Measurements from ENCODE around the gene GINS2.

The GINS2 gene

GRCh38 chr16:85688586-85689284 lies at the start of gene GINS2:
Gene GINS2, minus strand, starts transcription at chr16:85688954. Its CDS starts 56 bp downstream, at chr16:85688898.
- DNase-seq: peak; percentile 5 to 63

- DNase-seq: no peak
Measured at GRCh38 chr16:85736921-85737320, 48.2 kb upstream of the GINS2 start.

- DNase-seq: no peak
Measured at GRCh38 chr16:85735946-85736345, 47.2 kb upstream of the GINS2 start.

GRCh38 chr16:85735225-85735635 lies 46.5 kb upstream of the GINS2 start:
- DNase-seq: no peak

- DNase-seq: no peak
Measured at GRCh38 chr16:85734311-85735017, 45.7 kb upstream of the GINS2 start.

GRCh38 chr16:85733839-85734170 lies 45.1 kb upstream of the GINS2 start:
- no peak for DNase-seq

- DNase-seq: no peak
Measured at GRCh38 chr16:85733155-85733838, 44.5 kb upstream of the GINS2 start.

GRCh38 chr16:85731179-85731578 lies 42.4 kb upstream of the GINS2 start:
- DNase-seq: no peak

GRCh38 chr16:85730186-85730465 lies 41.4 kb upstream of the GINS2 start:
- DNase-seq: no peak

GRCh38 chr16:85729452-85730185 lies 40.9 kb upstream of the GINS2 start:
- DNase-seq: no peak

- DNase-seq: no peak
Measured at GRCh38 chr16:85728879-85729278, 40.1 kb upstream of the GINS2 start.

- no peak for DNase-seq
Measured at GRCh38 chr16:85724936-85725335, 36.2 kb upstream of the GINS2 start.

- no peak for DNase-seq
Measured at GRCh38 chr16:85724126-85724879, 35.5 kb upstream of the GINS2 start.

GRCh38 chr16:85722128-85722893 lies 33.6 kb upstream of the GINS2 start:
- DNase-seq: no peak

GRCh38 chr16:85720302-85720637 lies 31.5 kb upstream of the GINS2 start:
- no peak for DNase-seq

- no peak for DNase-seq
Measured at GRCh38 chr16:85719605-85720301, 31.0 kb upstream of the GINS2 start.

- DNase-seq: no peak
Measured at GRCh38 chr16:85718682-85719081, 29.9 kb upstream of the GINS2 start.

GRCh38 chr16:85718153-85718477 lies 29.4 kb upstream of the GINS2 start:
- DNase-seq: no peak

- peak in 1 of 2 experiments; percentile 34 for DNase-seq
Measured at GRCh38 chr16:85717393-85718152, 28.8 kb upstream of the GINS2 start.

GRCh38 chr16:85716680-85717038 lies 27.9 kb upstream of the GINS2 start:
- DNase-seq: no peak
